Ishikawa (cell line): ENCODE measurements around the gene SOX15.

ENCODE experiments used
- CEBPB ChIP-seq: IDR thresholded peaks from 2 replicates; pipeline ENCODE4 v1.6.1; 2012
- CREB1 ChIP-seq: IDR thresholded peaks from 2 replicates; pipeline ENCODE4 v1.6.1; 2012; ENCODE audit warnings: low read depth
- MAX ChIP-seq: IDR thresholded peaks from 2 replicates; pipeline ENCODE4 v1.6.1; 2012
- RAD21 ChIP-seq: IDR thresholded peaks from 2 replicates; pipeline ENCODE4 v1.6.1; 2012; ENCODE audit warnings: low read depth
- TAF1 ChIP-seq: IDR thresholded peaks from 2 replicates; pipeline ENCODE4 v1.6.1; 2012; ENCODE audit warnings: low read depth, mild to moderate bottlenecking
- TCF12 ChIP-seq: IDR thresholded peaks from 2 replicates; pipeline ENCODE4 v1.6.1; 2012; ENCODE audit warnings: low read depth
- YY1 ChIP-seq: IDR thresholded peaks from 2 replicates; pipeline ENCODE4 v1.6.1; 2012; ENCODE audit warnings: low read depth

- TF ChIP-seq TAF1 (no peak), CEBPB (no peak), YY1 (no peak), RAD21 (no peak), CREB1 (no peak), MAX (no peak), TCF12 (no peak)
Observed at GRCh38 chr17:7552621-7553051, 37.3 kb downstream of the SOX15 start.
